Stimulated activated CD8-positive, alpha-beta memory T cell treated with anti-CD3 and anti-CD28 coated beads, Interleukin-2, amount 100 ng/mL, for 1 hour (primary cell): ENCODE measurements around the gene MSRB1.
"Not testable (repeated sequence)": the region's sequence is repeated elsewhere in the genome, so short reads cannot be mapped to it uniquely, and the experiment has no call there.

Experiments used
- DNase-seq, 2 donors: peaks; one replicate each; pipeline ENCODE4 v3.0.0-alpha.2; 2020; ENCODE audit warnings: low read depth in 2 of 2

The MSRB1 gene

GRCh38 chr16:1962161-1963153 is 19.5 kb upstream of the MSRB1 start:
- not testable (repeated sequence) for DNase-seq

GRCh38 chr16:1961651-1962067 is 18.7 kb upstream of the MSRB1 start:
- DNase-seq: no peak

DNA sequence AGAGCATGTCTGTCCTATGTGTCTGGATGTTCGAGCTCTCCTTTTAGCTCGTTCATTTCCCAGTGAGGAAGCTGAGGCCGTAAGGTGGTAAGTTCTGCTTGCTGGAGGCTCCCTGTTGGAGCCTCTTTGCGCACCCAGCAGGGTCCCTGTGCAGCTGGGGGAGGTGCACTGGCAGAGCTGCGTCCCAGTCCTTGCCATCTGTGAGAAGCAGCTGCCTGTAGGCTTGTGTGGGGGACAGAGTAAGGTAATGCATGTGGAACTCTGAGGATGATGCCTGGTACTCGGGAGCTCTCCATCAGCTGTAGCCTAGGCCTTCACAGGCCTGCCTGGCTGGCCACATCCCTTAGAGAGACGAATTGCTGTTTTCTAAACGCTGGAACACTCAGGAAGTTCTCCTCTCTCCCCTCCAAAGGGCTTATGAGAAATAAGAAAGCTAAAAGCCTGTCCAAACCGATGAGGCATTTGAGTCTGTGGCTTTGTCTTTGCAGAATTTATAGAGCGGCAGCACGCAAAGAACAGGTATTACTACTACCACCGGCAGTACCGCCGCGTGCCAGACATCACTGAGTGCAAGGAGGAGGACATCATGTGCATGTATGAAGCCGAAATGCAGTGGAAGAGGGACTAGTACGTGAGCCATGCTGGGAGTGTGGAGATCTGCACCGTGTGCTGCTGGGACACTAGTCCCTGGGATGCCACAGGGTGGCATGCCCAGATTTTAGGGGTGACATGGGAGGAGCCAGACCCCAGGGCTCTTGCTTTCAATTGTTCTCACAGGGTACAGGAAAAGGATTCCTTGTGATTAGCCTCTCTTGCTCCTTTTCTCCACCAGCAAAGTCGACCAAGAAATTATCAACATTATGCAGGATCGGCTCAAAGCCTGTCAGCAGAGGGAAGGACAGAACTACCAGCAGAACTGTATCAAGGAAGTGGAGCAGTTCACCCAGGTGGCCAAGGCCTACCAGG is 17.9 kb upstream of the MSRB1 start:
- no peak for DNase-seq

DNA sequence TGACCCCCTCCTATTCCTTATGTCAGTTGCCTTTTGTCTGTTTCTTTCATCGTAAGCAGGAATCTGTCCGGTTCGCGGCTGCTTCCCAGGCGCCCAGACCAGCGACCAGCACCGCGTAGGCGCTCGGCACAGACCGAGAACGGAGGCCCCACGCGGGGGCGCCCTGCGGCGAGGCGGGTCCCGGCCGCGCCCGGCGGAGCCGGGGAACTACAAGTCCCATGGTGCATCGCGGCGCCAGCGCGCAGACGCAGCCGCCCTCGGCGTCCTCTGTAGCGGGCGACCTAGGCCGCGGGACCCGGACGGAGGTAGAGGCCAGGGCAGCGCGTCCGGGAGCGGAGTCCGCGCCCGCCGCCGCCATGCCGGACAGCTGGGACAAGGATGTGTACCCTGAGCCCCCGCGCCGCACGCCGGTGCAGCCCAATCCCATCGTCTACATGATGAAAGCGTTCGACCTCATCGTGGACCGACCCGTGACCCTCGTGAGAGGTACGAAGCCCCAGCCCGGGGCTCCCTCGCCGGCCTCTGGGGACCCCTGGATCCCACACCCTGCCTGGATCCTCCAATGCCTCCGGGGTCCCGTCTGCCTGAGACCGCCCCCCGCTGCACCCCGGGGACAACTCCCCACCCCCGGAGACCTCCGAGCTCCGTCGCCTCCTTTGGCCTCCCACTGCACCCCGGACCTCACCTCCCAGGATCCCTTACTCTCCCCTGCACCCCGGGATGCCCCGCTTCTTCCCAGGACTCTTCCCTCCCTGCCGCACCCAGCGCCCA is 16.5 kb upstream of the MSRB1 start, which contains the start of gene NDUFB10:
NDUFB10 (plus strand) TSS at position 270 of the 771 bp plus-strand sequence; CDS start at position 357, 87 bp downstream.
- DNase-seq: peak; percentile 86 to 88

DNA sequence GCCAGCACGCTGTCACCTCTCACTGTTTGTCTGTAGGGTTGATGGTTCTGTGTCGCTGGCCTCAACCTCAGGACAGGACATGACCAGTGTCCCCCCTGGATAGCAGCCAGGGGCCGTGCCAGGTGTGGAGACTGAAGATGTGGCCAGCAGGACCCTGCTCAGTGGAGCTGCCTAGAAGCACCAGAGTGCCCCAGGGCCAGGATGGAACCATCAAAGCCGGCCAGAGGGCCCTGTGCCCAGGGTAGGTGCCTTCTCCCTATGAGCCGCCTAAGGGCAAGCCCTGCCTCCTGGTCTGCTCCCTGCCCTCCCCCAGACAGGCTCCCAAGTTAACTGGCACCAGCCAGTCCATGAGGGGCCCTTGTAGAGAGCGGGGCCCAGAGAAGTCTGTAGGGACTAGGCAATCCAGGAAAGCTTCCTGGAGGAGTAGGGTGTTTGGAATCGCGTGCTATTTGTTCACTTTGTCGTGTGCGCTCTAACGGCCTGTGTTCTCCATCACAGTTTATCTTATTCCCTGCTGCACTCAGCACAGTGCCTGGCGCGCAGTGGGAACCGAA is 15.8 kb upstream of the MSRB1 start:
- no peak for DNase-seq

GRCh38 chr16:1958143-1958491 is 15.1 kb upstream of the MSRB1 start:
- not testable (repeated sequence) for DNase-seq

- DNase-seq: not testable (repeated sequence)
Measured at GRCh38 chr16:1957434-1958142, 14.6 kb upstream of the MSRB1 start.

GRCh38 chr16:1953734-1954133 is 10.7 kb upstream of the MSRB1 start:
- DNase-seq: no peak

GRCh38 chr16:1950559-1950958 is 7.6 kb upstream of the MSRB1 start:
- DNase-seq: no peak

- no peak for DNase-seq
Measured at GRCh38 chr16:1950047-1950446, 7.0 kb upstream of the MSRB1 start.

- no peak for DNase-seq
Measured at GRCh38 chr16:1949507-1949906, 6.5 kb upstream of the MSRB1 start.

- DNase-seq: no peak
Measured at GRCh38 chr16:1947369-1947670, 4.3 kb upstream of the MSRB1 start.

GRCh38 chr16:1946495-1947368 is 3.7 kb upstream of the MSRB1 start:
- DNase-seq: no peak

DNA sequence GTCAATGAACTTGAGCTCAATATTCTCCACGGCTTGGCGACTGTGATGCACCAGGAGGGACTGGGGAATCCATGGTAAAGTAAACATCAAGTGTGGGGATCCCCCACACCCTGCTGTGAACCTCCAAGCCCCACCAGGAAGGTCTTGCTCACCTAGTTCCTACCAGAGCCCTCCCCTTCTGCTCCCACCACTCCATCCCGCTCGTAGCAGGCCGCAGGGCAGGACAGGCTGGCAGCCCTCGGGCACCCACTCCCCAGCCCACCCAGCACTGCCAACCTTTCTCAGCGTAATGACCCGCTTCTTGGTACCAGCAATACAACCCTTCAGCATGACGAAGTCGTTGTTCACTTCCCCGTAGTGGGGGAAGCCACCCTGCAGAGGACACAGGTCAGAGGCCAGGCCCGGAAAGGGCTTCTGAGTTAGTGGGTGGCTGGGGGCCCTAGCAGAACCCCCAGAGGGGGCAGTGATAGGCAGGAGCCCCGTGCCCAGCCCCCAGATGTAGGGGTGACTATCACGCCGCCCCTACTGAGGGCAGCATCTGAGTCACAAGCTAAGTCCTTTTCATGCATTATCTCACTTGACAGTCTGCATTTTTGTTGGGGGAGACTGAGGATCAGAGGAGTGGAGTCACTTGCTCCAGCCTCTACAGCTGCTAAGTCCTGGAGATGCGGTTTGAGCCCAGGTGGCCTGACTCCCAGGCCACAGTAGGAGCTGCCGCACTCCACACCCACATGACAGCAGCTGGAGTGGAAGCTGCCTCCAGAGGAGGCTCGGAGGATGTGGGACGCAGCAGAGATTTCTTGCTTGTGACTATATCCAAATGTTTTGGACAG is 2.8 kb upstream of the MSRB1 start:
- DNase-seq: no peak

GRCh38 chr16:1944612-1945199 is 1.7 kb upstream of the MSRB1 start:
- DNase-seq: no peak

- DNase-seq: no peak
Measured at GRCh38 chr16:1942047-1942809, 771 bp downstream of the MSRB1 start.

DNA sequence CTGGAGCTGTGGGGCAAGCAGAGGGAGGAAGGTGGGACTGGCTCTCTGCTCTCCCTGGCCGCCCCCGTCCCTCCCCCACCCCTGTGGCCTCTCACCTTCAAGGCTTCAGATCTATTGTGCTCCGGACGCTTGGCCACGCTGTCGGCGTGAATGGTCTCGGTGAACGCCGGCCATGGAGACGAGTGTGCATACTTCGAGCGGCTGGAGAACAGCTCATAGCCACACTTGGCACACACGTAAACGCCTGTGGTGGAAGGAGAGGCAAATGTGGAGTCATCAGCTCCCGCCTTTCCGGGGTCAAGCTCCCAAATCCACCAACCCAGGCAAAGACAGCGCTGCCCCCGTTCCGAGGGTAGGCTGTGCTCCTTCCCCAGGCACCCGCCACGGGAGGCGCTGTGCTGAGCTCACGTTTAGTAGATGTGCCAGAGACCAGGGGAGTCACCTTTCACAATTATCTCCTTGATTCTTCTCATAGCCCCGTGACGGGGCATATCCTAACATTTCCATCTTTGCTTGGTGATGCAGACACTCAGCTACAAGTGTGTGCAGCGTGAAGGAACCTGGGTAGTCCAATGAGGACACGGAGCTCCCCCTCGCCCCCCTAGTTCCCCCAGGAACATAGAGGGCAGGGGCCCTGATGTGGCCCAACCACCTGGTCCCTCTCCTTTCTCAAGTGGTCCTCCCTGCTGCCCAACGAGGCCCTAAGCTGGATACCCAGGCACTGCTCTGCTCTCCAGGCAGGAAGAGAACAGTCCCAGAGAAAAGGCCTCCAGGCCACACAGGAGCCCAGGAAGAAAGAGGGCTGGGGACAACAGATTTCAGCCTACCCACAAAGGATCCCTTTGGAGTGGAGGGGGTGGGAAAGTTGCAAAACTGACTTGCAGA is 1.6 kb downstream of the MSRB1 start:
- no peak for DNase-seq
